HG02623 (cell line): ENCODE results near the gene DNAJB4.
"Not testable (repeated sequence)": the region's sequence is repeated elsewhere in the genome, so short reads cannot be mapped to it uniquely, and the experiment has no call there.

ENCODE experiments used
- ATAC-seq: cut with Tn5 transposase; IDR thresholded peaks from one replicate; pipeline ENCODE4 v1.9.1; 2021; ENCODE audit warnings: moderate library complexity; ENCODE audit not compliant: unreplicated experiment

DNAJB4 gene

GRCh38 chr1:77990629-77991204 is 14.0 kb upstream of the DNAJB4 start:
- no peak for ATAC-seq

DNA sequence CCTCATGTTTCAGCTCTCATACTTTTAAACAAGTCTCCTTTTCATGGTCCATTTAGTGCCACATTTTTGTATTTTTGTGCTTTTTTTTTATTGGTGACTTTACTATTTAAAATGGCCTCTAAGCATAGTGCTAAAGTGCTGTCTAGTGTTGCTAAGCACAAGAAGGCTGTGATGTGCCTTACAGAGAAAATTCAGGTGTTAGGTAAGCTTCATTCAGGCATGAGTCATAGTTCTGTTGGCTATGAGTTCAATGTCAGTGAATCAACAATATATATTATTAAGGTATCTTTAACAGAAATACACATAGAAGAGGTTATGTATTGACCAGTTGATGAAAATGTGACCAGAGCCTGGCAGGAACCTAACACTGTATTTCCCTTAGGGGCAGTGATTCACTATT is 13.1 kb upstream of the DNAJB4 start:
- no peak for ATAC-seq

GRCh38 chr1:77994117-77994705 is 10.5 kb upstream of the DNAJB4 start:
- no peak for ATAC-seq

DNA sequence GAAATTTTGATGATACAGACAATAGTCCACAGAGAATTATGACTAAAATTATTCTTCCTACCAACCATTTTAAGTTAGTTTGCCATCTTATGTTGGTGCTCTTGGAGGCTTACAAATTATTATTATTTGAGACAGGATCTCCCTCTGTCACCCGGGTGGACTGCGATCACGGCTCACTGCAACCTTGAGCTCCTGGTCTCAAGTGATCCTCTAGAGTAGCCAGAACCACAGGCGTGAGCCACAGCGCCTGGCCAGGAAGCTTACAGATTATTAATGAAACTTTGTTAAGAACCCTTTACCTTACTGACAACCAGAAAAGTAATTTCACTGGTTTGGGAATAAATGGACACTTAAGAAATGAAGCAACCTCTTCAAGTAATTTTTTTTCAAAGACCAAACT is 8.0 kb upstream of the DNAJB4 start:
- ATAC-seq: no peak

- not testable (repeated sequence) for ATAC-seq
Observed at GRCh38 chr1:78000536-78000935, 4.2 kb upstream of the DNAJB4 start.

DNA sequence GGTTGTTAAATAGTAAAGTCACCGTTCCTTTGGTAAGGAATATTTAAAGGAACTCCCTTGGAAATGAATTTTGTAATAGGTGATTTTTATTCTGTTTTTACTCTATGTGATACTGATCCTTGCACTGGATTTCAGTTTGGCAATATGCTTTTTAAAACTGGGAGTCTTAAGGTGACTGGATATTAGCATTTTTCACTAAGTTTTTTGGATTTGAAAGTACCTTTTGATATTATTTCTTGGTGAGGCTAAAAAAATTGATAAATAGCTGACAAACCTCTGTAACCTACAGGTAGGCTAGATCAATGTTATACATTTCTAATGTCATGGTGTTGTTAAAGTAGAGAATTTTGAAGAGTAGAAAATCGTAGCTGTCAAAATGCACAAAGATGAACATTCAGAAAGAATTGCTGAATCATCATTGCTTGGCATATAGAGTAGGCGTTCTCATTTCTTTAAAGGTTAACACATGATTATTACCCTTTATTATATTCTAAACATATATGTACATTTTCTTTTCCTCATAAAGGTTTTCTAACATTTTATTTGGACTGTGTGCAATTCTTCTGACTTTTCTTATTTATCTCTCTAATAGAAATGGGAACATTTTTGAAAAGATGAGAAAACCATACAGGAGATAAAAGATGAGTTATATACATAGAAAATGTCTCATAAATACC is 1.5 kb upstream of the DNAJB4 start:
- no peak for ATAC-seq

DNA sequence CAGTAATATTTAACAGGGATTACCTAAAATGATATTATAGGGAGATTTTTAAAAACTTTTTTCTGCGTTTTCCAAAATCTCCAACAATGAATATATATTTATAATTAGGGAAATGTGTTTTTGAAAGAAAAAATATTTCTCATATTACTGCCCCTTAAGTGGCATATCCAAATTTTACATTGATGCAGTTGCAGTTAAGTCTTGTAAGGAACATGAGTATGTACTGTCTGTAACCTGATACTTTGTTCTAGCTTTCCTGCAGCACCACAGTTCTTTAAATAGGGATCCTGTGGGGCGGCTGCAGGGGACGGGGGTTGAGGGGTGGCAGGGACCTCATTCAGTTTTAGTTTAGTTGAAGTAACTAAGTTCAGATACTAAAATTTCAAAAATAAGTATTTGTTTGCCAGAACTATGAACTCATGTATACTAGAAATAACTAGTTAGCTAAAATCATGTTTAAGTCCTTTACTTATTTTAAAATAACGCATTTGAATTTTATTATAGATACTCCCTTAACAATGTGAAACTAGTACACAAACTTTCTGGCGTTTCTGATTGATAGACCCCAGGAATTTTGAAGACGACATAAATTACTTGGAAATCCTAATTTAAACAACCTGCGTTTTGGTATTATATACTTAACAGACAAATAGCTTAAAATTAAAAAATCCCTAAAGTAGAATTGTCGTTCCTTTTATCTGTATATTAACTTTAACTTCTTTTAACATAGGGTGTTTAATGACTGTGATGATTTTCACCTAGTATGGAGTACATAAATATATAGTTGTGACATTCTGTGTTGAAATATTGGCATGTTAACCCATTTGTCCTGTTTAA is 639 bp upstream of the DNAJB4 start:
- peak; percentile 36 for ATAC-seq

GRCh38 chr1:78005448-78005722 is 646 bp downstream of the DNAJB4 start:
- no peak for ATAC-seq

- ATAC-seq: no peak
Observed at GRCh38 chr1:78005755-78006154, 1.0 kb downstream of the DNAJB4 start.

DNA sequence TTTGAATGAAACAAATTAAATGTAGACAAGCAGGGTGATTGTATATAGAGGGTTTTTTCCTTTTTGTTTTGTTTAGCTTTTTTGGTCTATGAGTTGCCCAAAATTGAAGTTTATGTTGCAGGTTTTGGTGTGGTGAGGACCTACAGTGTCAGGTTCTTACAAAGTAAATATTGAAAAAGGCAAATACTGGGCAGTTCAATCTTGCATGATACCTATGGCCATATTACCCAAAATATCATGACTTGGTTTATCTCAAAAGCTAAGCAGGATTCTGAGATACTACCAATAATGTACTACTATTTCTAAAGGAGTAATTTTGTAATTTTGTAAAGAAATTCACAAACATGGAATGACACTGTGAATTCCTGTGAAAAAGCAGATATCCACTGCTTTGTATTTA is 1.8 kb downstream of the DNAJB4 start:
- no peak for ATAC-seq

GRCh38 chr1:78007677-78008341 is 3.1 kb downstream of the DNAJB4 start:
- no peak for ATAC-seq

DNA sequence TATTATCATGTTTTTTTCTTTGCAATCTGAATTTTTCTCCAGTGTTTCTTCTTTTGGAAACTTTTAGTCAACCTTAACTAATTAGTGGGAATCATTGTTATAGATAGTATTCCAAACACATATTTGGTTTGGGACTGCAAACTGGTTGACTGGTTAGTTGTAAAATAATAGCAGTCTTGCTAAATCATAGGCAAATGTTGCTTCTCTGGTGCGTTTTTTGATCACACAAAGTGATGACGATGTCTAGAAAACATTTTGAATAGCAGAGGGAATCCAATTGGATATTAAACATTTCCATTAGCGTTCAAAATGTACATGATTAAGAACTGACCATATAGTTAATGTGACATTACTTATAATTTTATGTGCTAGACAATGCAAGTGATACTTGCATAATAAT is 4.5 kb downstream of the DNAJB4 start:
- no peak for ATAC-seq

- no peak for ATAC-seq
Observed at GRCh38 chr1:78009836-78010235, 5.1 kb downstream of the DNAJB4 start.

DNA sequence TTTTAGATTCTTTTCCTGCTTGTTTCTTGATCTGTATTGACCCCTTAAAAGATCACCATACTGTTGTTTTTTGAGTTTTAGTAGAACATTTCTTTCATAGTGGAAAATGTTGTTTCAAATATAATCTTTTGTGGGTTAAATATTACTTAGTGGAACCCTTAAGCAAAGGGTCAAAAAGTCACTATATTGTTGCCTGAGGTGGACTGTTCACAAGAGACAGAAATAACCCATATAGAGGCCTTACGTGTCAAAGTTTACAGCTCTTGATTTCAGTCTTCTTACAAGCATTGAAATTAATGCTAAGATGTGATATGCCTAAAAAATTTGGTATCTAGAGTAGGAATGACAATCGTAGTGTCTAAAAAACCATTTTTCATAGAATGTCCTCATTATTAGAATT is 6.3 kb downstream of the DNAJB4 start:
- no peak for ATAC-seq

GRCh38 chr1:78015148-78015547 is 10.4 kb downstream of the DNAJB4 start:
- no peak for ATAC-seq

GRCh38 chr1:78019024-78019423 is 14.3 kb downstream of the DNAJB4 start:
- no peak for ATAC-seq

DNA sequence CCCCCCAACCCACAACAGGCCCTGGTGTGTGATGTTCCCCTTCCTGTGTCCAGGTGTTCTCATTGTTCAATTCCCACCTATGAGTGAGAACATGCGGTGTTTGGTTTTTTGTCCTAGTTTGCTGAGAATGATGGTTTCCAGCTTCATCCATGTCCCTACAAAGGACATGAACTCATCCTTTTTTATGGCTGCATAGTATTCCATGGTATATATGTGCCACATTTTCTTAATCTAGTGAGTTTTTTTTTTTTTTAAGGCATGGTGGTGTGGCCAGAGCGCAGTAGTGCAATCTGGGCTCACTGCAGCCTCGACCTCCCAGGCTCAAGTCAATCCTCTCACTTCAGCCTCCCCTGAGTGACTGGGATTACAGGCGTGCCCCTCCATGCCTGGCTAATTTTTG is 16.4 kb downstream of the DNAJB4 start:
- ATAC-seq: not testable (repeated sequence)

GRCh38 chr1:78029793-78030192 is 25.1 kb downstream of the DNAJB4 start:
- ATAC-seq: no peak

DNA sequence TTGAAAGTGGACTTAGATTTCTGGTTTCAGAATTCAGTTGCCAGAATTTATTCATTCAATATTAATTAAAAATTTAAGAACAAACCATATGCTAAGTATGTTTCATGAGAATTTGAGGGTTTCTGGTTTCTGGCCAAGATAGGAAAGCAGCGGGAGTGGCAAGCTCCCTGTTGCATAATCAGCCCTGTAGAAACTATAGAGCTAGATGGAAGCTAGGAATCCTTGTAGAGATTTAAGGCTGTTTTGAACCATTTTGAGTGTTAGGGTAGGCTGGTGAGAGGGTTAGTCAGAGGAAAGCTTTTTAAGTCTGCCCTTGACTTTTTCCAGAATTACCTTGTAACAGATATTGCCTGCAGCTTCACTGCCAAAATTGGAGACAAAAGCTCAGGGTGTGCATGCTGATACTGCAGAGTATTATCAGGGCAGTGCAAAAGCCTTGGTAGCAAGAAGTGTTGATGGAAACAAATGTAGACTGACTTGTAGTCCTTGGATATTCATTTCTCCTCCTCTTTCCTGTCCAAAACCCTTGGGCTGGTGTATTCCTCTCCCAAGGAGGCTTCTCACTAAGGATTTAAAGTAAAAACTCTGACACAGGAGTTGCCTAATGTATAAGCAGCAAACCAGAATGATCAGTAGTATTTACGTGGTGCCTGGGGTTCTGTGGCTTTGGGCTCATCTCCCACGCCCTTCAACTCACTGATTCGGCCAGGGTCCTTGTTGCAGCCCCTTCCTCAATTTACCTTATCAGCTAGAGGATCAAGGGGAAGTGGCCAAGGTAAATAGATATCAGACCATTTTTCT is 28.5 kb downstream of the DNAJB4 start:
- no peak for ATAC-seq

- ATAC-seq: no peak
Observed at GRCh38 chr1:78033797-78034172, 29.0 kb downstream of the DNAJB4 start.

GRCh38 chr1:78035121-78035520 is 30.4 kb downstream of the DNAJB4 start:
- ATAC-seq: no peak
